ENCODE measurements around the gene APOB. TPM values are rescaled to one million over a fixed set of nuclear protein-coding genes. Genes with fewer than 3 reads are reported as not detected.

APOB gene
- polyA plus RNA-seq (2011; rRNA removed): 0.04 TPM in 2 replicates
- polyA minus RNA-seq (2011; rRNA and poly(A)+ RNA removed): 0.05 and 0.33 TPM in 2 replicates

- TF ChIP-seq CTCF (IDR thresholded peaks at IDR 0.05; ENCODE audit: insufficient read depth, low read depth, low read length): no peak
- DNase-seq (ENCODE audit: low read depth): no peak
- CTCF ChIA-PET: interaction anchor here (0.6 to 3.7 kb wide), 8 partner anchors 12 to 345 kb away, joined by 3 to 25 read pairs (median 4); no protein-coding TSS in a partner anchor
- POLR2A ChIA-PET: no interaction called here
- Histone ChIP-seq H3K27me3 (ENCODE audit: control insufficient read depth, insufficient read depth, low read length) (no peaks in the 10 kb centered on the region), H3K36me3 (ENCODE audit: control insufficient read depth, insufficient read depth, low read length) (no peaks in the 10 kb centered on the region), H3K4me3 (ENCODE audit: low read depth, low read length) (no peak within 1 kb of the TSS)
Measured at GRCh38 chr2:21043744-21044532, at the start of gene APOB. TSS of gene APOB (minus strand) at chr2:21044073. CDS start at chr2:21043945, 128 bp downstream.

- H3K36me3 ChIP-seq (ENCODE audit: control insufficient read depth, insufficient read depth, low read length): no peaks in the 10 kb centered on the region
- CTCF ChIA-PET: no interaction called here
- POLR2A ChIA-PET: no interaction called here
- no peak for TF ChIP-seq CTCF (IDR thresholded peaks at IDR 0.05; ENCODE audit: insufficient read depth, low read depth, low read length)
- no peak for DNase-seq (ENCODE audit: low read depth)
- no peaks in the 10 kb centered on the region for H3K27me3 ChIP-seq (ENCODE audit: control insufficient read depth, insufficient read depth, low read length)
- H3K4me3 ChIP-seq (ENCODE audit: low read depth, low read length): no peak overlapping the region
Measured at GRCh38 chr2:21092308-21092869, 48.5 kb upstream of the APOB start.

- DNase-seq (ENCODE audit: low read depth): no peak
- POLR2A ChIA-PET: no interaction called here
- no peak overlapping the region for H3K4me3 ChIP-seq (ENCODE audit: low read depth, low read length)
- no peaks in the 10 kb centered on the region for H3K36me3 ChIP-seq (ENCODE audit: control insufficient read depth, insufficient read depth, low read length)
- H3K27me3 ChIP-seq (ENCODE audit: control insufficient read depth, insufficient read depth, low read length): no peaks in the 10 kb centered on the region
- CTCF ChIA-PET: interaction anchor here (0.7 kb wide), 1 partner anchor 38 kb away, joined by 3 read pairs; no protein-coding TSS in a partner anchor
- TF ChIP-seq CTCF (IDR thresholded peaks at IDR 0.05; ENCODE audit: insufficient read depth, low read depth, low read length): no peak
Measured at GRCh38 chr2:21084401-21084800, 40.5 kb upstream of the APOB start.

- Histone ChIP-seq H3K4me3 (ENCODE audit: low read depth, low read length) (no peak overlapping the region), H3K36me3 (ENCODE audit: control insufficient read depth, insufficient read depth, low read length) (no peaks in the 10 kb centered on the region), H3K27me3 (ENCODE audit: control insufficient read depth, insufficient read depth, low read length) (no peaks in the 10 kb centered on the region)
- ChIA-PET CTCF (interaction anchor here (0.6 kb wide), 1 partner anchor 1379 kb away, joined by 4 read pairs; no protein-coding TSS in a partner anchor), POLR2A (no interaction called here)
- no peak for TF ChIP-seq CTCF (IDR thresholded peaks at IDR 0.05; ENCODE audit: insufficient read depth, low read depth, low read length)
- DNase-seq (ENCODE audit: low read depth): no peak
Measured at GRCh38 chr2:21083482-21083881, 39.6 kb upstream of the APOB start.

- H3K27me3 ChIP-seq (ENCODE audit: control insufficient read depth, insufficient read depth, low read length): no peaks in the 10 kb centered on the region
- H3K4me3 ChIP-seq (ENCODE audit: low read depth, low read length): no peak overlapping the region
- CTCF ChIA-PET: no interaction called here
- TF ChIP-seq CTCF (IDR thresholded peaks at IDR 0.05; ENCODE audit: insufficient read depth, low read depth, low read length): no peak
- POLR2A ChIA-PET: no interaction called here
- no peaks in the 10 kb centered on the region for H3K36me3 ChIP-seq (ENCODE audit: control insufficient read depth, insufficient read depth, low read length)
- DNase-seq (ENCODE audit: low read depth): no peak
Measured at GRCh38 chr2:21078296-21078695, 34.4 kb upstream of the APOB start.
